Ureter (tissue), 1 donor: ENCODE results near the gene PSRC1. TPM values are rescaled to one million over a fixed set of nuclear protein-coding genes. Genes with fewer than 3 reads are reported as not detected.
"Not testable (repeated sequence)": the region's sequence is repeated elsewhere in the genome, so short reads cannot be mapped to it uniquely, and the experiment has no call there.

Experiments
- DNase-seq: peaks from one replicate; pipeline ENCODE4 v3.0.0-alpha.2; 2020; ENCODE audit warnings: low spot score
- total RNA-seq: library from RNA; stranded (reverse); gene quantifications from one replicate; pipeline ENCODE4 v1.2.4, GENCODE V29; 2023
- donor health status: DM: yes; HTN: yes; CAD: no.

PSRC1 gene
- total RNA-seq, result 3.1 TPM

- peak; percentile 97 for DNase-seq
These were observed at the start of gene PSRC1 for GRCh38 chr1:109282952-109283747. Gene PSRC1, minus strand, starts transcription at chr1:109283145.

GRCh38 chr1:109331113-109331512 is 48.2 kb upstream of the PSRC1 start:
- DNase-seq, result no peak

DNA sequence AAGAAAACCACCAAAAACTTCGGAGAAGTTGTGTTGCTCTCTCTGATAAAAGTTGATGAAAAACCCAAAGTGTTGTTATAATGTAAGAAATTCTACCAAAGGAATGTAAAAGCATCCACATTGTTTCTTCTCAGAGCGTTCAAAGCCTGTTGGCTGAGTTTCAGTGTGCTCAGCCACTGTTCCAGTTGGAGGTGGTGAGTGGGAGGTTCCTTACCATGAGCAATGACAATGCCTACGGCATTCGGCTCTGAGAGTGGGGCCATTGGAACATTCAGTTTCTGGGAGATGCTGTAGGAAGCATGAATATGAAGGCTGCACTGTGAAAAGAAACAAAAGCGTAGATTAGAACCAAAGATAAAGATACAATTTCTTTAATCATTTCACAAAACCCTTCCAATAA is 44.3 kb upstream of the PSRC1 start:
- no peak for DNase-seq

DNA sequence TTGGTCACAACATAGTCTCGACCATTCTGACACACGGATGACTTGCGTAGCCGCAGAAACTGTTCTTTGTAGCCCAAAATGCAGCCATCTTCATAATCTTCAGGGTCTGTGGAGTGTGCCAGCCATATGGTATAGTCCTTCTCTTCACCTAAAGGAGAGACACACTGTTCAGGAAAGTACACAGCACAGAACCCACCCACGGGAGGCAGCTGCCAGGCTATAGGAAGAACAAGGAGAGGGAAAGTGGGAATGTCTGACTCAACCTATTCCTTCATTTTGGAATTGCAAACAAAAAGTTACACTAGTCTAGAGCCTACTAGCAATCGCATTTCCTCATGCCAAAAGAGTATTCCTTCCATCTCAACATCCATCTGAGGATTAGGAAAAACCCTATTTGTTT is 40.0 kb upstream of the PSRC1 start:
- no peak for DNase-seq

DNA sequence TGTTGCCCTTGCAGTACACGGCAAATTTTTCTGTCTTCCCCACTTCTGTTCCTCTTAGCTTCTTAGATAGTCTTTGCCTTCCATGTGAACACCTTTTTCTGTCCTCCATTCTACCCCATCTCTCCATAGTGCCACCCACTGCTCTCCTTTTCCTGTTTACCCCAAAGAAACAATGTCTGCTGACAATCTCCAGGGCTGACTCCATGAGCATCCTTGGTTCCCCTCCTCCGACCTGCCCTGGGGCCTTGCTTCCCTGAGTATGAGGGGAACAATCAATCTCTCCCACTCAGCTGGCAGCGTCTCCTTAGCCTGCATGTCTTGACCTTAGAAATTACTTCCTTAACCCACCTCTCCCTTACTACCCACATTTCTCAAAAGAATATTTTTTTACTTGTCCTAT is 36.2 kb upstream of the PSRC1 start:
- no peak for DNase-seq

DNA sequence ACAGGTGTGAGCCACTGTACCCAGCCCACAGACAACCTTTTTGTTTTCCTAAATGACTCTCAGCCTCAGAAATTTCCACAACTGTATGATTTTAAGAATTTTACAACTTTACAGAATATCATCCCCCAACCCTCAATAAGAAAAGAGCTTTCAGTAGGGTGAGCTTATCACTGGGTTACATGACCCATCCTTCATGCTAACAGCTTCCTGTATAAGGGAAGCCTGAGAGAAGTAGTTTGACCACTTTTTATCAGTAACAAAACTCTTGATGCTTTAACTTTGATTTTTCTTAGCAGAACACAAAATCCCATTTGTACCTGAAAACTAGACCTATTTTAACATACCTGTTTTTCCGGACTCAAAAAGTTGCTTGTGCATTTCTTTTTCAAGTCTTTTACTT is 33.6 kb upstream of the PSRC1 start:
- no peak for DNase-seq

DNA sequence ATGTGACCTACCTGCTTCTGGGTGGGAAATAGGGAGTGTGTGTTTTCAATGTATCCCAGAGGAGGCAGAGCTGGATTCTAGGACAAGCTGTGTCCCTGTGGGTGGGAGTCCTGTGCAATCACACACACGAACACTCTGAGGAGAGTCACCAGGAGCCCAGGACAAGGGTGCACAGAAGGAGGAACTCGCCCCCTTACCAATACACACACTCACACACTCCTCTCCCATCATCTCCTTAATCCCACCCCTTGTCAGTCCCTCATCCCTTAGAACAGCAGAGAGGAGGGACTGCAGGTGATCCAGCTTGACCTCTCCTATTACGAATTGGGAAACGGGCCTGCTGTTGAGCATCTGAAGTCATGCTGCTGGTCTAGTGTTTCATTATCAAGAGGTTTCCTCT is 32.3 kb upstream of the PSRC1 start:
- DNase-seq, result no peak

DNA sequence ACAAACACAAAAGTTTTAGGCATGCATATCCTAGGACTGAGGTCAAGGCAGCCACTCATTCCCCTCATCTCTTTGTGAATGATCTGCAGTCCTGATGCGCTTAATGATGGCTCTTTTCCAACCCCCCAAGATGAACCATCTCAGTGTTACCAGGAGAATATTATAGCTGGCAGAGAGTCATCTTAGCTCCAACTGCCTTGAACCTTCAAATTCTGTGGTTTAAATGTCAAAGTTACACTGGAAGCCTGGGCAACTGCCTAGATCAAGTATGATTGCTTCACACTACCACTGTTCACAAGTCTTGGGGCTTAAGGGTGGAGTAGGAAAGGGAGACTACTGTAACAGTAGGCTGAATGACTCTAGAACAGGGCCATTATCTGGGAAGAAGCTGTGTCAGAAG is 31.9 kb upstream of the PSRC1 start:
- no peak for DNase-seq

GRCh38 chr1:109312978-109313775 is 30.2 kb upstream of the PSRC1 start:
- DNase-seq, result no peak

DNA sequence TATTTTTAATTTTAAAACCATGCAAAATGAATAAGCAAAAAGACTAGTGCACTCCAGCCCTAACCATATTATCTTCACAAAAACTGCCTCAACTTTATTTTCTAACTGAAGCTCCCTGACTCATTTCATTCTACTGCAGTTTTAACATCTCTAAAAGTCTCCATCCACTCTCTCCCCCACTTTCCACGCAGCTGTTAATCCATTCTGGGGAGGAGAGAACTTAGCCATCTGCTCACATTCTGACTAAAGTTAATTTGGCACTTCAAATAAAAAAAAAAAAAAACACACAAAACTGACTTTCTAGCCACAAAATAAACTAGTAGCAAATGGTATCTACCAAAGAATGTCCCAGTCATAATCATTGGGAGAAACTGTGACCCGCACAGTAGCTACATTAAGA is 29.3 kb upstream of the PSRC1 start:
- DNase-seq, result no peak

- DNase-seq, result no peak
These were observed 26.4 kb upstream of the PSRC1 start for GRCh38 chr1:109309347-109309746.

DNA sequence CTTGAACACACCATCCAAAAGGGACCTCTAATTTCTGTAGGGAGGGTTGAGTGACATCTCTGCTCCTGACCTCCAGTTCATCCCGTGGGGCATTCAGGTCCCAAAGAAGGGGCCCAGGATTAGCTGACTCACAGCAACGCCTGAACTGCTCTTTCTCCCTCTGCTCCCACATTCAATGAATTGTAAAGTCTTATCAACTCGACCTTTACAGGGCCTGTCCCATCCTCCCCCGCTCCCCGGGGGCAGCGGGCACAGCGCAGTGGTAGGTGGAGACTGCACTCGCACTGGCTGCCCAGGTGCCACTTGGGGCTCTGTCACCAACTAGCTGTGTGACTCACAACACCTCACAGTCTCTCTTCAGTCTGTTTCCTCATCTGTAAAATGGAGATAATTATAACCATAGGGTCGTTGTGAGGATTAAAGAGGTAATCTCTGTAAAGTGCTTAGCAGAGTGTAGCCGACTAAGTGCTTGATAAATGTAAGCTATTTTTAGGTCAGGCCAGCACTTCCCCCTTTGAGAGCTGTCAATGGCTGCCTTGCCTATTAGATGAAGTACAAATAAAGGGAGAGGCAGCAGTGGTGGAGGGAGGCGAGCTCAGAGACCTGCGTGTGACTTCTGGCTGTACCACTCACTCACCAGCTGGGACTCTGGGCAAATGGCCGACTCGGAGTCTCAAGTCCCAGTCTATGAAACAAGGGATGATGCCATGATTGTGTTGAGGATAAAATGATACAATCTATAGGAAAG is 24.5 kb upstream of the PSRC1 start:
- no peak for DNase-seq

- DNase-seq, result no peak
These were observed 23.9 kb upstream of the PSRC1 start, which contains the start of gene MYBPHL for GRCh38 chr1:109306832-109307273. Gene MYBPHL, minus strand, starts transcription at chr1:109307011. Its CDS starts 20 bp downstream, at chr1:109306991.

DNA sequence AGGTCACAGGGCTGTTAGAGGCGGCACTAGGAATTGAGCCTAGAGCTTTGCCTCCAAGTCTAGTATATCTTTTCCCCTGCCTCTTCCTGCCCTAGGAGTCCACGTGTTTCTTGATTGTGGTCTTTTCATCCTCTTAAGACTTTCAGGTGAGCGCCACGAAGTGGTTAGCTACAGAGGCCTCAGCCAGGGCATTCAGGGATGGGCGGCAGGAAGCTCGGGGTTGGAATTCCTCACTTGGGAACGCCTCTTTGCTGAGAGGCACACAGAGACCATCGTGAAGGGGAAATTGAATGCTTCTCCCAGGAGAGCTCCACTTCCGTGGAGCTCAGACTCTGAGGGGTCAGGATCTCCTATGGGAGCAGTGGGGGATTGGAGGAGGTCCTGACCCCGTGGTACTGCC is 23.0 kb upstream of the PSRC1 start:
- not testable (repeated sequence) for DNase-seq

GRCh38 chr1:109304226-109304920 is 21.4 kb upstream of the PSRC1 start:
- no peak for DNase-seq

DNA sequence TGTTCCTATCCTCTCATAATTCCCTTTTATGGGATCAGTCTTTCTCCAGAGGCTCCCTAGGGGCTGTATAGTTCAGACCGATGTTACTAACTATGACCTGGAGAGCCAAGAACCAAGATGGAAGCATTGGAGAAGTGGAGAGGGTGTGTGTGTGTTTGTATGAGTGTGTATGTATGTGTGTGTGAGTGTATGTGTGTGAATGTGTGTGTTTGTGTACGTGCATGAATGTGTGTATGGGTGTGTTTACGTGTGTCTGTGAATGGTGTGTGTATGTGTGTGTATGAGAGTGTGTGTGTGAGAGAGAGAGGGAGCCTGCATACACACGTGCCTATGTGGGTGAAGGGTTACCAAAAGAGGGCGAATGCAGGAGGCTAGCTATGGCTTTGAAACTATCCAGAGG is 18.9 kb upstream of the PSRC1 start:
- DNase-seq, result no peak

GRCh38 chr1:109300650-109301151 is 17.8 kb upstream of the PSRC1 start:
- DNase-seq, result no peak

DNA sequence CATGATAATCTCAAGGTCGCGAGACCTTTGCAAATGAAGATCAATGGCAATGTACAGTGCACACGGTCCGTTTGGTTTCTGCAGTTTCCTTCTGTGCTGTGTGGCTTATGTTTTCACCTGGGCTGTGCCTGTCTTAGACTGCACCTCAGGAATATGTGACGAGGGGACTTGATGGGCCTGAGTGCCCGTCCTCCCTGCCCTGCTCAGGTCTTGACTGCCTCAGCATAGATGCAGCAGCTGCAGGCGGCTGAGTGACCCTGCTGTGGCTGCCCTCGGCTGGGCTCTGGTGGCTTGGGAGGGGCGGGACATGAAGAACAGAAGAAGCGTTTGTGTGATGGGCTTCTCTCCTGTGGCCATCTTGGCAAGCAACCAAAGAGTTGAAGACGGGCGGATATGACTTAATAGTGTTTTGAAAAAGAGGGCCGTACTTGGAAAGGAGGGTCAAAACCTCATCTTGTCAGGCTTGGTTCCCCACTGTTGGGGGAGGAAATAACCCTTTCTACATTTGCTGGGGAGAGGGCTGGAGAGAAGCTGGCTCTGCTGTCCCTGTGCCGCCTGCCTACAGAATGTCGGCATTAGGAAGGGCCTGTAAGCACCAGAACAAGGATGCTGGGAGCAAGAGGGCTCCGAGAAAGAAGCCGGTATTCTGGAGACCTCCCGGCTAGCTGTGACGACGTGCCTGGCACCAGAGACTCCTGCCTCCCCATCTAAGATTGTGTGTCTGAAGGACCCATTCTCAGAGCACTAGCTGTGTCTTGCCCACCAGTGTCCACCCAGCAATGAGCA is 16.8 kb upstream of the PSRC1 start:
- no peak for DNase-seq

DNA sequence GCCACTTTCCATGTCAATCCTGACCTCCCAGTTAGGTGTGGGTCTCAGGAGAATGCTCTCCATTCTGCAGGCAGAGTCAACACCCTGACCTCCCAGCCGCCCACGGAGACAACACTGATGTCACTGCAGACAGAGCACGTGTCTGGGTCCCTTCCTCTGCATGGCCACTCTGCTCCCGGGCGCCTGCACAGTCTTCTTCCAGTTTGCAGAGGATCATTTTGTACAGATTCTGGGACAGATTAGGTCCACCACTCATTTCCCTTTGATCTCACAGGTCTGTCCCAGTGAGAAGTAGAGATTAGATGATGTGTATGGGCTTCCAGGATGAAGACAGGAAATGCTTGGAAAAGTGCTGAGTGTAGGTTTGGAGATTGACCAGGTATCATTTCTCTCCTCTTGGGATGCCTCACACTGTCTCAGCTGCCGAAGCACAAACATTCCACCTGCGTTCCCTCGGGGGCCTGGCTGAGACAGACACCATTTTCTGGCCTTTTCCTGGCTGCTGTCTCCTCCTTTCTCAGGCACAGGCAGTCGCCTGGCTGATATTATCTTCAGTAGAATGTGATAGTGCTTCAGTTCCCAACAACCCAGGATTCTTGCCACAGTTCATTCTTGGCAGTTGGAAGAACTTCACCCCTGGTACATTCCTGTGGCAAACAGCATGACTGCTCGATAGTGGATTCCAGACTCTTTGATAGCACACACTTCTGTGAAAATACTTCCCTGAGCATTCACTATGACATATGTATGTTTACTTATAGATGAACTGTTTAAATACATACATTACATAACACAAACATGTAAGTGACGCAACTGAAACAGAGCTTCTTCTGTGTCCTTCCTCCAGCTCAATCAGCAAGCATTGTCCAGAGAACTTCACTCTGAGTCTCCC is 16.0 kb upstream of the PSRC1 start:
- DNase-seq, result no peak

DNA sequence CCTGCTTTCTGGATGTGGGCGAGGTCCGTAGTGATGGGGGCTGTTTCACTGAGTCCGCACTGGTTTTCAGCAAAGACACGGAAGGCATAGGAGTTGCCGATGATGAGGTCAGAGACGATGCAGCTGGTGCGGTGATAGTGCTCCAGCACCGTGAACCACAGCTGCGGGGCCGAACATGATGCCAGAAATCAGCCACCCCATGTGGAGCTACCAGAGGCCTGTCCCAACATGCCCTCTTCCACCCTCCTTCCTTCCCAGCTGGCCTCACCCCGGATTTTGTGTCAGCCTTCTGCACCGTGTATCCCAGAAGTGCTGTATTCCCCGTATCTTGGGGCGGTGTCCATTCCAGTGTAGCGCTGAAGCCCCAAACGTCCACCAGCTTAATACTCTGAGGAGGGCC is 13.8 kb upstream of the PSRC1 start:
- no peak for DNase-seq
